Keratinocyte (primary cell): Measurements from ENCODE around the gene DENND4A. TPM values are rescaled to one million over a fixed set of nuclear protein-coding genes. Genes with fewer than 3 reads are reported as not detected.

ENCODE experiments used
- DNase-seq: peaks from one replicate; pipeline ENCODE4 v3.0.0-alpha.2; 2011; ENCODE audit warnings: low read depth, missing footprints, low spot score
- FAIRE-seq: peaks from 2 replicates; lab custom pipeline; 2011; peaks lifted over from hg19 to GRCh38; lab: Jason Lieb, UNC
- H2AFZ ChIP-seq: 2 replicates; pipeline ENCODE4 v1.6.0; 2012; ENCODE audit warnings: low read length, control low read depth, inconsistent platforms; ENCODE audit not compliant: control insufficient read depth
- H3K27ac ChIP-seq: 2 replicates; pipeline ENCODE4 v1.5.1; 2011; ENCODE audit warnings: low read length; ENCODE audit not compliant: control insufficient read depth, insufficient read depth
- H3K27me3 ChIP-seq: 3 replicates; pipeline ENCODE4 v1.6.0; 2011; ENCODE audit warnings: low read length; ENCODE audit not compliant: control insufficient read depth, insufficient read depth; ENCODE audit errors: extremely low read depth
- H3K36me3 ChIP-seq, 2 experiments: 2 replicates in 1 of 2; 3 replicates in 1 of 2; pipeline ENCODE4 v1.5.1; 2011; ENCODE audit warnings: low read length in 2 of 2, mild to moderate bottlenecking in 1 of 2; ENCODE audit not compliant: control insufficient read depth in 2 of 2, insufficient read depth in 2 of 2; ENCODE audit errors: extremely low read depth in 1 of 2
- H3K4me1 ChIP-seq: 3 replicates; pipeline ENCODE4 v1.5.1; 2011; ENCODE audit warnings: low read length; ENCODE audit not compliant: control insufficient read depth, insufficient read depth; ENCODE audit errors: extremely low read depth
- H3K4me2 ChIP-seq: 3 replicates; pipeline ENCODE4 v1.6.0; 2011; ENCODE audit warnings: low read depth, low read length; ENCODE audit not compliant: control insufficient read depth, insufficient read depth; ENCODE audit errors: extremely low read depth
- H3K4me3 ChIP-seq, 3 experiments: fragments of 200-600 bp in 1 of 3; sonication (generic) in 1 of 3; 2 replicates in 2 of 3; 3 replicates in 1 of 3; pipeline ENCODE4 v1.5.1; 2011 to 2016; ENCODE audit warnings: low read length in 3 of 3, mild to moderate bottlenecking in 3 of 3, control low read depth in 2 of 3, inconsistent platforms in 1 of 3, low read depth in 1 of 3, mixed read lengths in 1 of 3, mixed run types in 1 of 3, moderate library complexity in 1 of 3; ENCODE audit not compliant: control insufficient read depth in 2 of 3, insufficient read depth in 2 of 3; ENCODE audit errors: extremely low read depth in 1 of 3
- H3K79me2 ChIP-seq: 2 replicates; pipeline ENCODE4 v1.6.0; 2012; ENCODE audit warnings: low read length; ENCODE audit not compliant: control insufficient read depth, insufficient read depth
- H3K9ac ChIP-seq: 3 replicates; pipeline ENCODE4 v1.6.0; 2011; ENCODE audit warnings: low read length; ENCODE audit not compliant: control insufficient read depth, insufficient read depth; ENCODE audit errors: extremely low read depth
- H3K9me1 ChIP-seq: 3 replicates; pipeline ENCODE4 v1.6.0; 2011; ENCODE audit warnings: low read length; ENCODE audit not compliant: control insufficient read depth, insufficient read depth; ENCODE audit errors: extremely low read depth
- H3K9me3 ChIP-seq: 2 replicates; pipeline ENCODE4 v1.5.1; 2012; ENCODE audit warnings: low read depth, low read length; ENCODE audit not compliant: control insufficient read depth
- H4K20me1 ChIP-seq: 3 replicates; pipeline ENCODE4 v1.6.0; 2011; ENCODE audit warnings: low read length; ENCODE audit not compliant: control insufficient read depth, insufficient read depth; ENCODE audit errors: extremely low read depth
- EZH2 ChIP-seq: IDR thresholded peaks from one replicate; pipeline ENCODE4 v1.6.1; 2012; ENCODE audit warnings: inconsistent platforms, mild to moderate bottlenecking, low read length, moderate library complexity
- dilution Hi-C: fragments of 300-500 bp; cut with MboI; formaldehyde crosslinking; loops from one replicate; pipeline ENCODE4 v1.7.0; 2020; ENCODE audit warnings: low sequenced_read_pairs; ENCODE audit not compliant: extremely low pct_ligation_motif_present
- polyA plus RNA-seq, 5 experiments: library from polyadenylated mRNA; depleted of rRNA in 3 of 5; stranded (reverse) in 3 of 5; stranded (forward) in 1 of 5; unstranded in 1 of 5; fragments of >200 nt; gene quantifications; 1 replicate in 1 of 5; 2 replicates in 3 of 5; 3 replicates in 1 of 5; pipeline versions ENCODE4 v1.2.1 to v1.2.3, GENCODE V29; 2011 to 2012; ENCODE audit warnings: missing spikeins in 2 of 5, low read depth in 1 of 5, low replicate concordance in 1 of 5
- TF ChIP-seq, protein P1 (sequence below), 3 experiments: IDR thresholded peaks in 1 of 3; conservative IDR thresholded peaks in 1 of 3; optimal IDR thresholded peaks in 1 of 3; 2 replicates in 2 of 3; 3 replicates in 1 of 3; pipeline versions ENCODE3 to v1.5.1; 2011; ENCODE audit warnings: low read length in 3 of 3, mild to moderate bottlenecking in 3 of 3, moderate library complexity in 2 of 3, control low read depth in 1 of 3, inconsistent platforms in 1 of 3; ENCODE audit not compliant: insufficient read depth in 2 of 3; ENCODE audit errors: extremely low read depth in 1 of 3

Gene DENND4A
- polyA plus RNA-seq, 1 donor (not counting 4 experiments of a cell fraction or from before 2014, with no cell fraction given), result 10.0 TPM

DNA sequence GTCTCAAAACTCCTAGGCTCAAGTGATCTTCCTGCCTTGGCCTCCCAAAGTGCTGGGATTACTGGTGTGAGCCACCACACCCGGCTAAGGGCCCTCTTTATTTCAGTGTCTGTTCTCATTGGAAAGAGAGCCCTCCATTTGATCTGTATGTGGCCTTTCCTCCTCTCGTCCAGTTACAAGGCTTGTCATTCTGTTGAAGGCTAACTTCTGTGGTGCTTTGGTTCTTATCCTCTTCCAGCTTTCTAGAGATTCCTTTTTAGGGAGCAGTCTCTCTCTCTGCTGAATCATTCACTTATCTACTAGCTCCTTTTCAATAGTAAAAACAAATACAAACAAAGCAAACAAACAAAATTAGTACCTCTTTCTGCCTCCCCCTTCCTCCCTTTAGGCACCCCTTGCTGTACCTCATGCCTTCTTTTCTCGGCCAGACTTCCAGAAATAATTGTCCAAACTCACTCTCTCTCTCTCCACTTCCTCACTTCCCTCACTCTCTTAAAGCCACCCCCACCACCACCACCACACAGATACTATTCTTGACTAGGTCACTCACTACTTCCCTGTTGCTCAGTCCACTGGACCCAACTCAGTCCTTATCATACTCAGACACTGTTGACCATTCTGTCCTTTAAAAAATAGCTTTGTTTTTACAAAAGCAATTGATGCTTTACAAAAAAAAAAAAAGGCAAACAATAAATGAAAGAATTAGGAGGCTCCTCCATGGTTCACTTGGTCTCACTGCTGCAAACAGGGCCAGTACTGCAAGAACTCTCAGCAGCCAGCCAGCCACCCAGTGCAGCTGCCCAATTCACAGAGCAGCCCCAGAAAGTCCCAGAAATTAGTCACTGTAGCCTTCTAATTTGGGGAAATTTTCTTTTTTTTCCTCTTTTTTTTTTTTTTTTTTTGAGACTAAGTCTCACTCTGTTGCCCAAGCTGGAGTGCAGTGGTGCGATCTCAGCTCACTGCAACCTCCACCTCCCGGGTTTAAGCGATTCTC is 45.5 kb upstream of the DENND4A start:
- TF ChIP-seq, protein P1, sequence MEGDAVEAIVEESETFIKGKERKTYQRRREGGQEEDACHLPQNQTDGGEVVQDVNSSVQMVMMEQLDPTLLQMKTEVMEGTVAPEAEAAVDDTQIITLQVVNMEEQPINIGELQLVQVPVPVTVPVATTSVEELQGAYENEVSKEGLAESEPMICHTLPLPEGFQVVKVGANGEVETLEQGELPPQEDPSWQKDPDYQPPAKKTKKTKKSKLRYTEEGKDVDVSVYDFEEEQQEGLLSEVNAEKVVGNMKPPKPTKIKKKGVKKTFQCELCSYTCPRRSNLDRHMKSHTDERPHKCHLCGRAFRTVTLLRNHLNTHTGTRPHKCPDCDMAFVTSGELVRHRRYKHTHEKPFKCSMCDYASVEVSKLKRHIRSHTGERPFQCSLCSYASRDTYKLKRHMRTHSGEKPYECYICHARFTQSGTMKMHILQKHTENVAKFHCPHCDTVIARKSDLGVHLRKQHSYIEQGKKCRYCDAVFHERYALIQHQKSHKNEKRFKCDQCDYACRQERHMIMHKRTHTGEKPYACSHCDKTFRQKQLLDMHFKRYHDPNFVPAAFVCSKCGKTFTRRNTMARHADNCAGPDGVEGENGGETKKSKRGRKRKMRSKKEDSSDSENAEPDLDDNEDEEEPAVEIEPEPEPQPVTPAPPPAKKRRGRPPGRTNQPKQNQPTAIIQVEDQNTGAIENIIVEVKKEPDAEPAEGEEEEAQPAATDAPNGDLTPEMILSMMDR (optimal IDR thresholded peaks at IDR 0.05 in 1 of 3, IDR thresholded peaks at IDR 0.05 in 1 of 3, conservative IDR thresholded peaks at IDR 0.05 in 1 of 3; ENCODE audit: extremely low read depth in 1 of 3, insufficient read depth in 2 of 3, low read length in 3 of 3), result no peak
- no peak for TF ChIP-seq EZH2
- Histone ChIP-seq H3K4me2 (no peak overlapping the region), H3K4me3 (no peak overlapping the region), H2AFZ (no peak overlapping the region), H3K27ac (no peak overlapping the region), H4K20me1 (no peaks in the 10 kb centered on the region), H3K9me3 (no peaks in the 10 kb centered on the region), H3K9me1 (no peaks in the 10 kb centered on the region), H3K36me3 (no peaks in the 10 kb centered on the region), H3K27me3 (no peaks in the 10 kb centered on the region), H3K9ac (no peak overlapping the region), H3K4me1 (peaks cover 8% of the 10 kb centered on the region), H3K79me2 (no peaks in the 10 kb centered on the region)
- no peak for DNase-seq
- dilution Hi-C loops, result no loop called here
- no peak for FAIRE-seq

DNA sequence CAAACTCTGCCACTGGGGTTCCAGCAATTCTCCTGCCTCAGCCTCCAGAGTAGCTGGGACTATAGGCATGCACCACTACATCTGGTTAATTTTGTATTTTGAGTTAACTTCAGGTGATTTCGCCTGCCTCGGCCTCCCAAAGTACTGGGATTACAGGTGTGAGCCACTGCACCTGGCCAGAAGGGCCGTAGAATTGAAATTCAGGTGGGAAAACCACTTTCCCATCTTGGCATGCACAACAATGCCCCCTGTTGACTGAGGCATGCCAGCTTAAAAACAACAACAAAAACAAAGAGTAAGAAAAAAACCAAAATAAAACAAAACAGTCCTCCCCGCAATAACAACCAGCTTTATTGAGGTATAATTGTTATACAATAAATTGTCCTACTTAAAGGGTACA is 44.6 kb upstream of the DENND4A start:
- Histone ChIP-seq H3K4me3 (no peak overlapping the region), H3K4me2 (no peak overlapping the region), H3K9ac (no peak overlapping the region), H4K20me1 (no peaks in the 10 kb centered on the region), H3K36me3 (no peaks in the 10 kb centered on the region), H3K27me3 (no peaks in the 10 kb centered on the region), H3K9me1 (no peaks in the 10 kb centered on the region), H3K9me3 (no peaks in the 10 kb centered on the region), H2AFZ (no peak overlapping the region), H3K79me2 (no peaks in the 10 kb centered on the region), H3K27ac (no peak overlapping the region), H3K4me1 (peaks cover 12% of the 10 kb centered on the region)
- DNase-seq (no peak), FAIRE-seq (no peak)
- dilution Hi-C loops, result no loop called here
- no peak for TF ChIP-seq EZH2
- TF ChIP-seq, protein P1 (optimal IDR thresholded peaks at IDR 0.05 in 1 of 3, IDR thresholded peaks at IDR 0.05 in 1 of 3, conservative IDR thresholded peaks at IDR 0.05 in 1 of 3; ENCODE audit: extremely low read depth in 1 of 3, insufficient read depth in 2 of 3, low read length in 3 of 3), result peak; percentile 21 to 41 (median 22)
